C1 segment of cervical spinal cord (tissue), 14 donors: ENCODE measurements around the gene NR4A3.
"Not testable (repeated sequence)": the region's sequence is repeated elsewhere in the genome, so short reads cannot be mapped to it uniquely, and the experiment has no call there.

Experiments
- DNase-seq, 14 donors: peaks; one replicate each; lab custom pipeline; 2025; lab: John Stamatoyannopoulos, UW

NR4A3 gene

GRCh38 chr9:99832558-99832864 is 10.8 kb downstream of the NR4A3 start:
- no peak for DNase-seq

- no peak for DNase-seq
Observed at GRCh38 chr9:99833735-99834134, 12.1 kb downstream of the NR4A3 start.

GRCh38 chr9:99834474-99834873 is 12.8 kb downstream of the NR4A3 start:
- no peak for DNase-seq

- DNase-seq: no peak
Observed at GRCh38 chr9:99835142-99835541, 13.5 kb downstream of the NR4A3 start.

GRCh38 chr9:99835581-99835980 is 13.9 kb downstream of the NR4A3 start:
- no peak for DNase-seq

- no peak for DNase-seq
Observed at GRCh38 chr9:99840072-99840471, 18.4 kb downstream of the NR4A3 start.

- DNase-seq: no peak
Observed at GRCh38 chr9:99845063-99845462, 23.4 kb downstream of the NR4A3 start.

GRCh38 chr9:99848447-99848846 is 26.8 kb downstream of the NR4A3 start:
- DNase-seq: no peak

GRCh38 chr9:99850736-99851499 is 29.2 kb downstream of the NR4A3 start:
- no peak for DNase-seq

- DNase-seq: no peak
Observed at GRCh38 chr9:99851500-99851822, 29.8 kb downstream of the NR4A3 start.

- DNase-seq: no peak
Observed at GRCh38 chr9:99852617-99853016, 30.9 kb downstream of the NR4A3 start.

GRCh38 chr9:99855467-99856176 is 33.9 kb downstream of the NR4A3 start:
- no peak for DNase-seq

- not testable (repeated sequence) for DNase-seq
Observed at GRCh38 chr9:99857576-99857975, 35.9 kb downstream of the NR4A3 start.

- no peak for DNase-seq
Observed at GRCh38 chr9:99858087-99858486, 36.4 kb downstream of the NR4A3 start.

- DNase-seq: no peak
Observed at GRCh38 chr9:99859243-99859980, 37.7 kb downstream of the NR4A3 start.

GRCh38 chr9:99860266-99860665 is 38.6 kb downstream of the NR4A3 start:
- no peak for DNase-seq

- DNase-seq: no peak
Observed at GRCh38 chr9:99863955-99864354, 42.3 kb downstream of the NR4A3 start.

GRCh38 chr9:99866398-99866797 is 44.7 kb downstream of the NR4A3 start:
- no peak for DNase-seq

GRCh38 chr9:99867536-99867935 is 45.9 kb downstream of the NR4A3 start:
- no peak for DNase-seq

GRCh38 chr9:99867968-99868367 is 46.3 kb downstream of the NR4A3 start:
- DNase-seq: no peak

- DNase-seq: no peak
Observed at GRCh38 chr9:99868845-99869244, 47.2 kb downstream of the NR4A3 start.

GRCh38 chr9:99870126-99870525 is 48.4 kb downstream of the NR4A3 start:
- DNase-seq: no peak

- no peak for DNase-seq
Observed at GRCh38 chr9:99873531-99873930, 51.8 kb downstream of the NR4A3 start.
